SK-N-SH (cell line): Measurements from ENCODE around the gene ERC2. TPM values are rescaled to one million over a fixed set of nuclear protein-coding genes. Genes with fewer than 3 reads are reported as not detected.

Experiments
- CTCF ChIA-PET: fragments of 300-600, 350-600 bp; formaldehyde crosslinking; extraction: SDS; loops from one replicate; lab custom pipeline; 2021; lab: Yijun Ruan, JAX
- POLR2A ChIA-PET: fragments of 350-600 bp; sonication (Branson Sonifier 250); formaldehyde crosslinking; extraction: SDS; loops from one replicate; lab custom pipeline; 2020; ENCODE audit warnings: antibody characterized with exemption, inconsistent platforms; lab: Yijun Ruan, JAX
- DNase-seq: peaks from one replicate; pipeline ENCODE4 v3.0.0; 2012
- H2AFZ ChIP-seq: fragments of 200-600 bp; sonication (generic); 2 replicates; pipeline ENCODE4 v1.8.1; 2016; ENCODE audit warnings: antibody characterized with exemption, mild to moderate bottlenecking, low read depth
- H3F3A ChIP-seq: fragments of 200-600 bp; sonication (generic); replicated peaks from 2 replicates; pipeline ENCODE3; 2016; ENCODE audit warnings: antibody characterized with exemption, mild to moderate bottlenecking; ENCODE audit not compliant: insufficient read depth
- H3K27ac ChIP-seq, 2 experiments: fragments of 200-500 bp in 1 of 2; fragments of 200-600 bp in 1 of 2; sonication (Bioruptor generic) in 1 of 2; sonication (generic), shearing (Covaris generic) in 1 of 2; 2 replicates each; pipeline versions ENCODE4 v1.5.1 to v1.6.1; 2014 to 2016; ENCODE audit warnings: low read depth in 2 of 2, inconsistent platforms in 1 of 2, low read length in 1 of 2, mild to moderate bottlenecking in 1 of 2, mixed read lengths in 1 of 2
- H3K27me3 ChIP-seq: fragments of 200-600 bp; sonication (generic), shearing (Covaris generic); 2 replicates; pipeline ENCODE4 v1.6.1; 2016; ENCODE audit warnings: mixed run types; ENCODE audit not compliant: insufficient read depth
- H3K36me3 ChIP-seq, 2 experiments: fragments of 200-500 bp in 1 of 2; fragments of 200-600 bp in 1 of 2; sonication (Bioruptor generic) in 1 of 2; sonication (generic) in 1 of 2; replicated peaks in 1 of 2; 2 replicates each; pipeline versions ENCODE3 to v1.5.1; 2014 to 2016; ENCODE audit warnings: low read length in 1 of 2, mild to moderate bottlenecking in 1 of 2; ENCODE audit not compliant: insufficient read depth in 2 of 2, control insufficient read depth in 1 of 2
- H3K4me1 ChIP-seq, 2 experiments: fragments of 200-500 bp in 1 of 2; fragments of 200-600 bp in 1 of 2; sonication (Bioruptor generic) in 1 of 2; sonication (generic), shearing (Covaris generic) in 1 of 2; 2 replicates each; pipeline versions ENCODE4 v1.5.1 to v1.6.1; 2014 to 2016; ENCODE audit warnings: low read depth in 1 of 2, low read length in 1 of 2, mixed run types in 1 of 2; ENCODE audit not compliant: insufficient read depth in 2 of 2, control insufficient read depth in 1 of 2
- H3K4me2 ChIP-seq: fragments of 200-600 bp; sonication (generic), shearing (Covaris generic); 2 replicates; pipeline ENCODE4 v1.6.1; 2017; ENCODE audit warnings: mixed run types
- H3K4me3 ChIP-seq, 2 experiments: fragments of 200-500 bp in 1 of 2; fragments of 200-600 bp in 1 of 2; sonication (Bioruptor generic) in 1 of 2; sonication (generic), shearing (Covaris generic) in 1 of 2; 2 replicates each; pipeline versions ENCODE4 v1.5.1 to v1.8.1; 2014 to 2016; ENCODE audit warnings: low read depth in 2 of 2, inconsistent platforms in 1 of 2, low read length in 1 of 2, mild to moderate bottlenecking in 1 of 2, mixed read lengths in 1 of 2, moderate library complexity in 1 of 2
- H3K79me2 ChIP-seq: fragments of 200-600 bp; sonication (generic); 2 replicates; pipeline ENCODE4 v1.8.1; 2017; ENCODE audit warnings: mild to moderate bottlenecking; ENCODE audit not compliant: insufficient read depth
- H3K9ac ChIP-seq: fragments of 200-600 bp; sonication (generic); 2 replicates; pipeline ENCODE4 v1.6.1; 2017; ENCODE audit warnings: mixed run types
- H3K9me2 ChIP-seq: fragments of 200-600 bp; sonication (generic); 2 replicates; pipeline ENCODE4 v1.6.1; 2017; ENCODE audit warnings: mixed run types
- H3K9me3 ChIP-seq: fragments of 200-600 bp; sonication (generic); 2 replicates; pipeline ENCODE4 v1.6.1; 2017; ENCODE audit warnings: mixed run types, mild to moderate bottlenecking, moderate library complexity
- H4K20me1 ChIP-seq: fragments of 200-600 bp; sonication (generic); 2 replicates; pipeline ENCODE4 v1.6.1; 2017; ENCODE audit warnings: mild to moderate bottlenecking, mixed run types; ENCODE audit not compliant: insufficient read depth
- CHD2 ChIP-seq: fragments of 150-350 bp; IDR thresholded peaks from 2 replicates; pipeline ENCODE4 v1.6.1; 2018; ENCODE audit warnings: low read length; ENCODE audit not compliant: partially characterized antibody
- EP300 ChIP-seq, 2 experiments: IDR thresholded peaks; 2 replicates each; pipeline versions ENCODE4 v1.4.0 to v1.6.1; 2012; ENCODE audit warnings: borderline replicate concordance in 1 of 2, low read depth in 1 of 2, low read length in 1 of 2
- FOXJ3 ChIP-seq: sonication (generic); formaldehyde crosslinking; IDR thresholded peaks from 2 replicates; pipeline ENCODE4 v1.5.1; 2020; ENCODE audit warnings: mild to moderate bottlenecking, missing genetic modification reagents
- GABPA ChIP-seq: IDR thresholded peaks from 2 replicates; pipeline ENCODE4 v1.4.0; 2012; ENCODE audit warnings: low read depth, mild to moderate bottlenecking
- GATA2 ChIP-seq: sonication (generic); formaldehyde crosslinking; IDR thresholded peaks from 2 replicates; pipeline ENCODE4 v1.5.0; 2020; ENCODE audit warnings: mild to moderate bottlenecking, missing genetic modification reagents
- PBX3 ChIP-seq: IDR thresholded peaks from 2 replicates; pipeline ENCODE4; 2012
- POLR2AphosphoS5 ChIP-seq: IDR thresholded peaks from 2 replicates; pipeline ENCODE4 v1.6.1; 2012; ENCODE audit warnings: low read depth, low read length
- RCOR1 ChIP-seq: fragments of 150-350 bp; IDR thresholded peaks from 2 replicates; pipeline ENCODE4 v1.6.1; 2017; ENCODE audit warnings: antibody characterized with exemption, low read length
- RFX5 ChIP-seq: IDR thresholded peaks from 2 replicates; pipeline ENCODE4 v1.6.1; 2012; ENCODE audit warnings: mild to moderate bottlenecking, improper control_type of control experiment, low read length
- RXRA ChIP-seq: IDR thresholded peaks from 2 replicates; pipeline ENCODE4 v1.4.0; 2012; ENCODE audit warnings: low read depth, mild to moderate bottlenecking, borderline replicate concordance
- SMC3 ChIP-seq: IDR thresholded peaks from 2 replicates; pipeline ENCODE4 v1.6.1; 2012; ENCODE audit warnings: low read depth, low read length, improper control_type of control experiment
- TCF12 ChIP-seq: IDR thresholded peaks from 2 replicates; pipeline ENCODE4 v1.4.0; 2012
- TEAD4 ChIP-seq: IDR thresholded peaks from 2 replicates; pipeline ENCODE4 v1.4.0; 2012; ENCODE audit warnings: mild to moderate bottlenecking, borderline replicate concordance; ENCODE audit not compliant: insufficient read depth
- YY1 ChIP-seq: IDR thresholded peaks from 2 replicates; pipeline ENCODE4 v1.4.0; 2012; ENCODE audit warnings: low read depth, mild to moderate bottlenecking
- WGBS: methylation state at CpG from one replicate; pipeline ENCODE4 v1.1.6; 2017; ENCODE audit warnings: low lambda C conversion rate; 5-methylcytosine and 5-hydroxymethylcytosine counted together
- polyA plus RNA-seq, 3 experiments: library from polyadenylated mRNA; depleted of rRNA; stranded (reverse); fragments of >200 nt; gene quantifications; 2 replicates each; pipeline ENCODE4 v1.2.3, GENCODE V29; 2012
- TF ChIP-seq, protein P1 (sequence below): fragments of 200-600 bp; sonication (generic); IDR thresholded peaks from 2 replicates; pipeline ENCODE4 v1.6.1; 2017; ENCODE audit warnings: antibody characterized with exemption, mild to moderate bottlenecking, moderate library complexity
- TF ChIP-seq, protein P2 (sequence below): IDR thresholded peaks from 2 replicates; pipeline ENCODE4 v1.4.0; 2012; ENCODE audit warnings: low read depth, borderline replicate concordance
- TF ChIP-seq, protein P3 (sequence below): IDR thresholded peaks from 2 replicates; pipeline ENCODE4 v1.6.1; 2012; ENCODE audit warnings: mild to moderate bottlenecking, low read depth, low read length, moderate library complexity

Gene ERC2
- polyA plus RNA-seq, 1 of the 3 experiments (the other 2 are of a cell fraction) = 1.6 TPM

GRCh38 chr3:56389183-56389830 lies 79.0 kb downstream of the ERC2 start:
- peaks cover 0 to 2% of the 10 kb centered on the region in 2 experiments; a peak in 1 of 4 replicates for H3K4me1 ChIP-seq
- no peak for DNase-seq
- H4K20me1 ChIP-seq = no peaks in the 10 kb centered on the region
- no peaks in the 10 kb centered on the region for H3K36me3 ChIP-seq
- no peak overlapping the region for H3K4me3 ChIP-seq
- H3K27ac ChIP-seq = no peak overlapping the region
- ChIA-PET POLR2A (no interaction called here), CTCF (interaction anchor here (1.7 to 1.9 kb wide), 3 partner anchors 14 to 105 kb away, joined by 3 to 6 read pairs (median 5); no protein-coding TSS in a partner anchor)
- no peaks in the 10 kb centered on the region for H3F3A ChIP-seq
- H3K79me2 ChIP-seq = no peaks in the 10 kb centered on the region
- WGBS = 19% methylated on average over 3 of the region's 3 CpGs
- H3K27me3 ChIP-seq = no peaks in the 10 kb centered on the region
- no peak overlapping the region for H3K4me2 ChIP-seq
- H2AFZ ChIP-seq = no peak overlapping the region
- H3K9ac ChIP-seq = no peak overlapping the region
- no peaks in the 10 kb centered on the region for H3K9me3 ChIP-seq
- no peak for TF ChIP-seq TCF12
- TF ChIP-seq, all 33 proteins: peak for 0
- H3K9me2 ChIP-seq = no peaks in the 10 kb centered on the region

- Histone ChIP-seq H3K4me1 (peaks cover 0 to 4% of the 10 kb centered on the region in 2 experiments; a peak in 1 of 4 replicates), H3K27ac (no peak overlapping the region), H3F3A (no peaks in the 10 kb centered on the region), H3K4me3 (no peak overlapping the region), H3K4me2 (no peak overlapping the region), H3K9ac (no peak overlapping the region), H3K36me3 (no peaks in the 10 kb centered on the region), H3K9me2 (no peaks in the 10 kb centered on the region), H3K27me3 (no peaks in the 10 kb centered on the region), H3K9me3 (no peaks in the 10 kb centered on the region), H3K79me2 (no peaks in the 10 kb centered on the region), H2AFZ (no peak overlapping the region), H4K20me1 (no peaks in the 10 kb centered on the region)
- no peak for DNase-seq
- WGBS = 53% methylated on average over 3 of the region's 3 CpGs
- no peak for TF ChIP-seq RCOR1
- TF ChIP-seq TCF12 = no peak
- TF ChIP-seq, protein P1, sequence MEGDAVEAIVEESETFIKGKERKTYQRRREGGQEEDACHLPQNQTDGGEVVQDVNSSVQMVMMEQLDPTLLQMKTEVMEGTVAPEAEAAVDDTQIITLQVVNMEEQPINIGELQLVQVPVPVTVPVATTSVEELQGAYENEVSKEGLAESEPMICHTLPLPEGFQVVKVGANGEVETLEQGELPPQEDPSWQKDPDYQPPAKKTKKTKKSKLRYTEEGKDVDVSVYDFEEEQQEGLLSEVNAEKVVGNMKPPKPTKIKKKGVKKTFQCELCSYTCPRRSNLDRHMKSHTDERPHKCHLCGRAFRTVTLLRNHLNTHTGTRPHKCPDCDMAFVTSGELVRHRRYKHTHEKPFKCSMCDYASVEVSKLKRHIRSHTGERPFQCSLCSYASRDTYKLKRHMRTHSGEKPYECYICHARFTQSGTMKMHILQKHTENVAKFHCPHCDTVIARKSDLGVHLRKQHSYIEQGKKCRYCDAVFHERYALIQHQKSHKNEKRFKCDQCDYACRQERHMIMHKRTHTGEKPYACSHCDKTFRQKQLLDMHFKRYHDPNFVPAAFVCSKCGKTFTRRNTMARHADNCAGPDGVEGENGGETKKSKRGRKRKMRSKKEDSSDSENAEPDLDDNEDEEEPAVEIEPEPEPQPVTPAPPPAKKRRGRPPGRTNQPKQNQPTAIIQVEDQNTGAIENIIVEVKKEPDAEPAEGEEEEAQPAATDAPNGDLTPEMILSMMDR = no peak
- TF ChIP-seq, protein P2, sequence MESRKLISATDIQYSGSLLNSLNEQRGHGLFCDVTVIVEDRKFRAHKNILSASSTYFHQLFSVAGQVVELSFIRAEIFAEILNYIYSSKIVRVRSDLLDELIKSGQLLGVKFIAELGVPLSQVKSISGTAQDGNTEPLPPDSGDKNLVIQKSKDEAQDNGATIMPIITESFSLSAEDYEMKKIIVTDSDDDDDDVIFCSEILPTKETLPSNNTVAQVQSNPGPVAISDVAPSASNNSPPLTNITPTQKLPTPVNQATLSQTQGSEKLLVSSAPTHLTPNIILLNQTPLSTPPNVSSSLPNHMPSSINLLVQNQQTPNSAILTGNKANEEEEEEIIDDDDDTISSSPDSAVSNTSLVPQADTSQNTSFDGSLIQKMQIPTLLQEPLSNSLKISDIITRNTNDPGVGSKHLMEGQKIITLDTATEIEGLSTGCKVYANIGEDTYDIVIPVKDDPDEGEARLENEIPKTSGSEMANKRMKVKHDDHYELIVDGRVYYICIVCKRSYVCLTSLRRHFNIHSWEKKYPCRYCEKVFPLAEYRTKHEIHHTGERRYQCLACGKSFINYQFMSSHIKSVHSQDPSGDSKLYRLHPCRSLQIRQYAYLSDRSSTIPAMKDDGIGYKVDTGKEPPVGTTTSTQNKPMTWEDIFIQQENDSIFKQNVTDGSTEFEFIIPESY = no peak
- no peak for TF ChIP-seq POLR2AphosphoS5
- no peak for TF ChIP-seq GATA2
- no peak for TF ChIP-seq FOXJ3 (CRISPR knock-in tag)
- TF ChIP-seq RXRA = no peak
- TF ChIP-seq PBX3 = no peak
- TF ChIP-seq RFX5 = no peak
- no peak for TF ChIP-seq SMC3
- TF ChIP-seq TEAD4 = no peak
- no peak for TF ChIP-seq GABPA
- TF ChIP-seq, protein P3, sequence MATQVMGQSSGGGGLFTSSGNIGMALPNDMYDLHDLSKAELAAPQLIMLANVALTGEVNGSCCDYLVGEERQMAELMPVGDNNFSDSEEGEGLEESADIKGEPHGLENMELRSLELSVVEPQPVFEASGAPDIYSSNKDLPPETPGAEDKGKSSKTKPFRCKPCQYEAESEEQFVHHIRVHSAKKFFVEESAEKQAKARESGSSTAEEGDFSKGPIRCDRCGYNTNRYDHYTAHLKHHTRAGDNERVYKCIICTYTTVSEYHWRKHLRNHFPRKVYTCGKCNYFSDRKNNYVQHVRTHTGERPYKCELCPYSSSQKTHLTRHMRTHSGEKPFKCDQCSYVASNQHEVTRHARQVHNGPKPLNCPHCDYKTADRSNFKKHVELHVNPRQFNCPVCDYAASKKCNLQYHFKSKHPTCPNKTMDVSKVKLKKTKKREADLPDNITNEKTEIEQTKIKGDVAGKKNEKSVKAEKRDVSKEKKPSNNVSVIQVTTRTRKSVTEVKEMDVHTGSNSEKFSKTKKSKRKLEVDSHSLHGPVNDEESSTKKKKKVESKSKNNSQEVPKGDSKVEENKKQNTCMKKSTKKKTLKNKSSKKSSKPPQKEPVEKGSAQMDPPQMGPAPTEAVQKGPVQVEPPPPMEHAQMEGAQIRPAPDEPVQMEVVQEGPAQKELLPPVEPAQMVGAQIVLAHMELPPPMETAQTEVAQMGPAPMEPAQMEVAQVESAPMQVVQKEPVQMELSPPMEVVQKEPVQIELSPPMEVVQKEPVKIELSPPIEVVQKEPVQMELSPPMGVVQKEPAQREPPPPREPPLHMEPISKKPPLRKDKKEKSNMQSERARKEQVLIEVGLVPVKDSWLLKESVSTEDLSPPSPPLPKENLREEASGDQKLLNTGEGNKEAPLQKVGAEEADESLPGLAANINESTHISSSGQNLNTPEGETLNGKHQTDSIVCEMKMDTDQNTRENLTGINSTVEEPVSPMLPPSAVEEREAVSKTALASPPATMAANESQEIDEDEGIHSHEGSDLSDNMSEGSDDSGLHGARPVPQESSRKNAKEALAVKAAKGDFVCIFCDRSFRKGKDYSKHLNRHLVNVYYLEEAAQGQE = no peak
- no peak for TF ChIP-seq YY1
- TF ChIP-seq EP300 (IDR thresholded peaks at IDR 0.05; ENCODE audit: borderline replicate concordance in 1 of 2, low read depth in 1 of 2, low read length in 1 of 2) = no peak
- no peak for TF ChIP-seq CHD2
- ChIA-PET CTCF (no interaction called here), POLR2A (no interaction called here)
Observed at GRCh38 chr3:56383092-56383491, 85.2 kb downstream of the ERC2 start.
